Osteocyte (in vitro differentiated cells): Measurements from ENCODE around the gene ELF1. TPM values are rescaled to one million over a fixed set of nuclear protein-coding genes. Genes with fewer than 3 reads are reported as not detected.

ENCODE experiments used
- DNase-seq: peaks from one replicate; pipeline ENCODE4 v3.0.0; 2021; ENCODE audit warnings: mixed read lengths; ENCODE audit not compliant: unreplicated experiment; ENCODE audit errors: extremely low spot score
- H3K27ac Mint-ChIP-seq: one replicate; pipeline ENCODE4 v1.8.0; 2021; ENCODE audit warnings: mild to moderate bottlenecking, mixed read lengths; ENCODE audit not compliant: unreplicated experiment
- H3K27me3 Mint-ChIP-seq: one replicate; pipeline ENCODE4 v1.8.0; 2021; ENCODE audit warnings: mixed read lengths; ENCODE audit not compliant: unreplicated experiment
- H3K36me3 Mint-ChIP-seq: one replicate; pipeline ENCODE4 v1.8.0; 2021; ENCODE audit warnings: mixed read lengths; ENCODE audit not compliant: unreplicated experiment
- H3K4me1 Mint-ChIP-seq: one replicate; pipeline ENCODE4 v1.8.0; 2021; ENCODE audit warnings: mixed read lengths; ENCODE audit not compliant: unreplicated experiment
- H3K4me3 Mint-ChIP-seq: one replicate; pipeline ENCODE4 v1.8.0; 2021; ENCODE audit warnings: mild to moderate bottlenecking, moderate library complexity, mixed read lengths; ENCODE audit not compliant: unreplicated experiment
- H3K9me3 Mint-ChIP-seq: one replicate; pipeline ENCODE4 v1.8.0; 2021; ENCODE audit warnings: mixed read lengths; ENCODE audit not compliant: unreplicated experiment
- total RNA-seq: library from RNA; stranded (reverse); gene quantifications from 2 replicates; pipeline ENCODE4 v1.2.1, GENCODE V29; 2021
- TF ChIP-seq, protein P1 (sequence below): fragments of 200-600 bp; sonication (generic); IDR thresholded peaks from 2 replicates; pipeline ENCODE4 v1.5.0; 2021; ENCODE audit warnings: antibody characterized with exemption, mild to moderate bottlenecking, moderate library complexity

ELF1 gene
- total RNA-seq, 1 donor from 2014 or later, result 52.6 TPM

GRCh38 chr13:41002606-41003005, 16.5 kb downstream of the ELF1 start:
- Mint-ChIP-seq H3K4me1 (peaks cover 23% of the 10 kb centered on the region), H3K27me3 (no peaks in the 10 kb centered on the region), H3K27ac (no peak overlapping the region), H3K36me3 (no peaks in the 10 kb centered on the region), H3K4me3 (no peak overlapping the region), H3K9me3 (no peaks in the 10 kb centered on the region)
- no peak for DNase-seq
- TF ChIP-seq, protein P1, sequence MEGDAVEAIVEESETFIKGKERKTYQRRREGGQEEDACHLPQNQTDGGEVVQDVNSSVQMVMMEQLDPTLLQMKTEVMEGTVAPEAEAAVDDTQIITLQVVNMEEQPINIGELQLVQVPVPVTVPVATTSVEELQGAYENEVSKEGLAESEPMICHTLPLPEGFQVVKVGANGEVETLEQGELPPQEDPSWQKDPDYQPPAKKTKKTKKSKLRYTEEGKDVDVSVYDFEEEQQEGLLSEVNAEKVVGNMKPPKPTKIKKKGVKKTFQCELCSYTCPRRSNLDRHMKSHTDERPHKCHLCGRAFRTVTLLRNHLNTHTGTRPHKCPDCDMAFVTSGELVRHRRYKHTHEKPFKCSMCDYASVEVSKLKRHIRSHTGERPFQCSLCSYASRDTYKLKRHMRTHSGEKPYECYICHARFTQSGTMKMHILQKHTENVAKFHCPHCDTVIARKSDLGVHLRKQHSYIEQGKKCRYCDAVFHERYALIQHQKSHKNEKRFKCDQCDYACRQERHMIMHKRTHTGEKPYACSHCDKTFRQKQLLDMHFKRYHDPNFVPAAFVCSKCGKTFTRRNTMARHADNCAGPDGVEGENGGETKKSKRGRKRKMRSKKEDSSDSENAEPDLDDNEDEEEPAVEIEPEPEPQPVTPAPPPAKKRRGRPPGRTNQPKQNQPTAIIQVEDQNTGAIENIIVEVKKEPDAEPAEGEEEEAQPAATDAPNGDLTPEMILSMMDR, result no peak

GRCh38 chr13:41001695-41002094, 17.4 kb downstream of the ELF1 start:
- no peak for DNase-seq
- H3K4me3 Mint-ChIP-seq, result no peak overlapping the region
- H3K9me3 Mint-ChIP-seq, result no peaks in the 10 kb centered on the region
- H3K27me3 Mint-ChIP-seq, result no peaks in the 10 kb centered on the region
- TF ChIP-seq, protein P1, result no peak
- H3K36me3 Mint-ChIP-seq, result no peaks in the 10 kb centered on the region
- peaks cover 14% of the 10 kb centered on the region for H3K4me1 Mint-ChIP-seq
- H3K27ac Mint-ChIP-seq, result no peak overlapping the region

DNA sequence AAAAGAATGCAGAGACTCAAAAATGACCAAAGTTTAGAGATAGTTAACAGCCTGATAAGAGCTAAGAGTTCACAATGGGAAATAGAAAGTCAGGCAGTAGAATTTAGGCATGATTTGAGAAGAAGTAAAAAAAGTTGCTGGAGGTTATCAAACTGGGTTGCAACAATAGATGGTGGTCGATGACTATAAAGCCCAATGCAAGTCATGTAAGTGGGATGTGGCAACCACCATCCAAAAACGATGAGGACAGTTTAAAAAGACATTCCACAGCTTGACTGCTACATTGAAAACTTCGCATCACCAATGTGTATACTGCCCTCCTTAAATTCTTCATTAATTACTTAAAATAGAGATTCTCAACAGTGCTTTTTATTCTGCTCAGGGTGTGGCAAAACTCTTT, 19.7 kb downstream of the ELF1 start:
- H3K36me3 Mint-ChIP-seq, result no peaks in the 10 kb centered on the region
- DNase-seq, result no peak
- no peaks in the 10 kb centered on the region for H3K9me3 Mint-ChIP-seq
- TF ChIP-seq, protein P1, result no peak
- H3K4me1 Mint-ChIP-seq, result peaks cover 9% of the 10 kb centered on the region
- no peak overlapping the region for H3K4me3 Mint-ChIP-seq
- no peaks in the 10 kb centered on the region for H3K27me3 Mint-ChIP-seq
- no peak overlapping the region for H3K27ac Mint-ChIP-seq

- DNase-seq, result no peak
- Mint-ChIP-seq H3K4me1 (peaks cover 13% of the 10 kb centered on the region), H3K9me3 (no peaks in the 10 kb centered on the region), H3K4me3 (no peak overlapping the region), H3K36me3 (no peaks in the 10 kb centered on the region), H3K27ac (no peak overlapping the region), H3K27me3 (no peaks in the 10 kb centered on the region)
- TF ChIP-seq, protein P1, result no peak
Measured at GRCh38 chr13:40996426-40997092, 22.6 kb downstream of the ELF1 start.

GRCh38 chr13:40995997-40996396, 23.1 kb downstream of the ELF1 start:
- no peaks in the 10 kb centered on the region for H3K9me3 Mint-ChIP-seq
- no peak for DNase-seq
- no peaks in the 10 kb centered on the region for H3K27me3 Mint-ChIP-seq
- H3K27ac Mint-ChIP-seq, result no peak overlapping the region
- H3K36me3 Mint-ChIP-seq, result no peaks in the 10 kb centered on the region
- peaks cover 13% of the 10 kb centered on the region for H3K4me1 Mint-ChIP-seq
- TF ChIP-seq, protein P1, result no peak
- no peak overlapping the region for H3K4me3 Mint-ChIP-seq
